GM15510 (cell line): ENCODE measurements around the gene PLD2.

Source experiments
- POLR2A ChIP-seq: IDR thresholded peaks from 3 replicates; pipeline ENCODE4 v1.6.1; 2011; ENCODE audit warnings: borderline replicate concordance; ENCODE audit not compliant: insufficient read length; ENCODE audit errors: extremely low read depth

The PLD2 gene

DNA sequence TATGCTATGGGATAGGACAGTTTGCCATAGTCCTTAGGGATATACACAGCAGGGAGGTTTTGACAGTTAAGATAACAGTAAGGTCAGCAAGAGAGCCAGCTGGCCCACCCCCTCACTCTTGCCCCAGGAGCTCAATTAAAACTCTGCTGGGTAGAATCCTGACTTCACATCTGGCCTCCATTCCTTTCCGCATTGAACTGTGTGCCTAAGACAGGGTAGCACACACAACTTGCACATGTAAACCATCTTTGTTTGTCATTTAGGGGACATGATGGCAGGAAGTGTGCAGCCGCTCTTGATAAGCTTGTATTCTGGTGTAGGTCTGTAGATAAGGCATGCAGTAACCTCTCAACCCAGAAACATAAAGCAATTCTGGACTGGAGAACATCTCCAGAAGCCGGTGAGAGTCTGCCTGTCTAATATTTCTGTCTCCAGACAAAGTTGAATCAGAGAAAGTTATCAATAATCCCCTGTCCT, 31.4 kb downstream of the PLD2 start:
- no peak for TF ChIP-seq POLR2A

DNA sequence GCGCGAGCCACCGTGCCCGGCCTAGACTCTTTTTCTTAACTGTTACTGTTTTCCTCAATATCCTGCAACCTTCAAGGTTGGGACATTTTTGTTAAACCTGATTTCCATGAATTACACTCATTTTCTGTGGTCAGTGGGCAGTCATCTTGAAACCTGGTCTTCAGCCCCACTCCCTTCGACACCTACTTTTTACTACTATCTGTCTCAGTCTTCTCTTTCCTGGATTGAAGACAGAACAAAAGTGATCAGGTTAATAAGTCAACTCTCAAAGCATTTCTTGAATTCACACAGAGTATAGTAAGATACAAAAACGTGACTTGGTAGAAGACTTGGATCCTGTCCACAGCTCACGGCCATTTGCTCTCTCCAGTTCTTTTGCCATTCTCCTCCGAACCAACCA, 32.3 kb downstream of the PLD2 start:
- no peak for TF ChIP-seq POLR2A

DNA sequence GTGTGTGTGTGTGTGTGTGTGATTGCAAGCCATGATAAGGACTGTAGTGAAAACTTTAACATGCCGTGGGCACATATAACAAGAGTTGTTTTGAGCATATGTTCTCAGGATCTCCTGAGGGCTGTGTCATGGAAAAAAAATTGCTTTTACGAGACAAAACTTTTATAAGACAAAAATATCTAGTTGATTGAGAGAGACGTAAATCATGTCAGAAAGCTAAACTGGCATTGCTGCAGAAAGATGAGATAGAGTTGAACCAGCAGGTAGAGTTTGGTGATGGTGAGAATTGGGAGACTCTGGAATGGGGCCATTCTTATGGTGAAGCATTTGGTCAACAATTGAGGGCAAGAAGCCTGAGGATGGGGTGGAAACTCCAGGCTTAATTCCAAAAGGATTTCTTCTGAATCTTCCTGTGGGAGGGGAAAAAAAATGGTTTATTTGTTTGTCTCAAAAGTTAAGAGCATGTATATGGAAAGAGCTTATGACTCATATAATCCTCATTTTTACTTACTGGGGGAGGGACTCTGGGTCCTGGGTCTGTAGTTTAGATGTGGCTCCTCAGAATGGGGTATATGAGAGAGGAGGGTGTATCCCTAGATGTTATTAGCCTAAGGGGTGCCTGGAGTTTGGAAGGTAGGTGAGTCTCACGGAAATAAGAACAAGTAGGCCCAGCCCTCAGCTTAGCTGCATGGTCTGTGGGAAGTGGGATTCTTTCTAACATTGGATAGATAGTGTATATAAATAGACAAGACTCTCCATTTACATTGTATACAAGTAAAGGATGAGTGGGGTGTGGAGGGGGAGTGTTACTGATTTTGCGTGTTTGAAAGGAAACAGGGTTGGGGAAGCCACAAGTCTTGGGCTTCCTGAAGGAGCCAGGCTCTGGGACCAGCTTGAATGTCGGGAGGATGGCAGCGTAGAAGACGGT, 33.3 kb downstream of the PLD2 start:
- no peak for TF ChIP-seq POLR2A

DNA sequence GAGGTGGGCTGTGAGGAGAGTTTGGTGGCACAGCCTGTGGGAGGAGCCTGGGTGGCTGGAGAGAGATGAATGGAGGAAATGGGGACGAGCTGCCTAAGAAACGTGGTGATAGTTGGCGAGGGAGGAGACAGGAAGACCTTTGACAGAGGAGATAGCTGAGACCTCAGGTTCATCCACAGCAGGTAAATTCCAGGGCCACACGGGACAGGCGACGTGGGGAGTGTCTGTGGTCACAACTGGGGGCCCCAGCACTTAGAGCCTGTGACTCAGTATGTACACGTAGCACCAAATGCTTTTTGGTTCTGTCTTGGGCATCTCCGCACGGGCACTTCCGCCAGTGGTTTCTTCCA, 33.9 kb downstream of the PLD2 start:
- no peak for TF ChIP-seq POLR2A

DNA sequence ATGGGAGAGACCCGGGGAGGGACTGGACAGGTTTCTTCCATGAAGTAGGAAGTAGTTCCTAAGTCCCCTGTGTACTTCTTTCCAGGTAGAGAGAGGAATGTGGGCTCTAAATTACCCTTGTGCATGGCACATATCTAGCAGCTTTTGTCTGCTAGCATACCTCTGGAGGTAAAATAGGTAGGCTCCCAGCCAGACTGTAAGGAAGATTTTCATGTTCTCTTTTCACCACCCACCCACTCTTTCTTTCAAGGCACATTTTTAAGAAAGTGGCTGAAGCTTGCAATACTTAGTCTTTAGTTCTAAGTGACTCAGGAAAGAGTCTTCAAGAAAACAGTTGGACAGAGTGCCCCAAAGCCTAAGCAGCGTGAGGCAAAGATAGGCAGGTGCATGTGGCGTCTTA, 35.4 kb downstream of the PLD2 start:
- TF ChIP-seq POLR2A, result no peak

DNA sequence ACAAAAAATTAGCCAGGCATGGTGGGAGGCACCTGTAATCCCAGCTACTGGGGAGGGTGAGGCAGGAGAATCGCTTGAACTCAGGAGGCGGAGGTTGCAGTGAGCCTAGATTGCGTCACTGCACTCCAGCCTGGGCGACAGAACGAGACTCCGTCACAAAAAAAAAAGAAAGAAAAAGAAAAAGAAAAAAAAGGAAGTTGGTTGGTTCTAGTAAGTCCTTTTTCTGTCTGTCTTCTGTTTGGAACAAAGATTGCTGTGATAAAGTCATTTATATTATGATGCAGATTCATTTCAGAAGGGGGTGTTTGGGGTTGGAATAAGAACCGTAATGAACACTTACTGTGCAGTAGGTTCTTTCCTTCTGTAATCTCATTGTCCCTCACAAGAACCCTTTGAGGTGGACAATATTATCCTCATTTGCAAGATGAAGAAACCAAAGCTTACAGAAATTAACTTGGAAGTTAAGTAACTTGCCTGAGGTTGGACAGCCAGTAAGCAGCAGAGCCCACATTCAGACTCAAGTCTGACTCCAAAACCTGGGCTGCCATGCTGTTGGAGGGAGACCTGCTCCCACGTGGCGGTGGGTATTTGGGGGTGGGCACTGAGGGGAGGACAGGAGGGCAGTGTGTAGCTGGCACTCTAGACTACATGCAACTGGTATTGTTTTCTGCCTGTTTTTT, 36.5 kb downstream of the PLD2 start:
- no peak for TF ChIP-seq POLR2A

DNA sequence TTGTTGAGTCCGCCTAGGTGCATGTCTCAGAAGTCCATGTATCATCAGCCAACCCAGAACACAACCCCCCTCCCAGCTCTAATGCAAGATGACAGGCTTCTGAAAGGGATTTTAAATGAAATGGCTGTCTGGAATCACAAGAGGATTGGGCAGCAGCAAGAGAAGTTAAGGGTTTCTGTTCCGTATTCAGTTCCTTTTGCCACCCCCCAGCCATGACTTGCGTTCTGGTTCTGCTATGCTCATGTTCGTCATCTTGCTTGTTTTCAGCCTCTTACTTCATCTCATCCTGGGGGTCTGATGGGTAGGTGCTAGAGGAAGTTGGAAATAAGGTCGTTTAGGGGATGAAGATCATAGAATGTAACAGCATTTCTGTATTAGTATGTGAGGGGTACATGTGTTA, 38.2 kb downstream of the PLD2 start:
- no peak for TF ChIP-seq POLR2A

DNA sequence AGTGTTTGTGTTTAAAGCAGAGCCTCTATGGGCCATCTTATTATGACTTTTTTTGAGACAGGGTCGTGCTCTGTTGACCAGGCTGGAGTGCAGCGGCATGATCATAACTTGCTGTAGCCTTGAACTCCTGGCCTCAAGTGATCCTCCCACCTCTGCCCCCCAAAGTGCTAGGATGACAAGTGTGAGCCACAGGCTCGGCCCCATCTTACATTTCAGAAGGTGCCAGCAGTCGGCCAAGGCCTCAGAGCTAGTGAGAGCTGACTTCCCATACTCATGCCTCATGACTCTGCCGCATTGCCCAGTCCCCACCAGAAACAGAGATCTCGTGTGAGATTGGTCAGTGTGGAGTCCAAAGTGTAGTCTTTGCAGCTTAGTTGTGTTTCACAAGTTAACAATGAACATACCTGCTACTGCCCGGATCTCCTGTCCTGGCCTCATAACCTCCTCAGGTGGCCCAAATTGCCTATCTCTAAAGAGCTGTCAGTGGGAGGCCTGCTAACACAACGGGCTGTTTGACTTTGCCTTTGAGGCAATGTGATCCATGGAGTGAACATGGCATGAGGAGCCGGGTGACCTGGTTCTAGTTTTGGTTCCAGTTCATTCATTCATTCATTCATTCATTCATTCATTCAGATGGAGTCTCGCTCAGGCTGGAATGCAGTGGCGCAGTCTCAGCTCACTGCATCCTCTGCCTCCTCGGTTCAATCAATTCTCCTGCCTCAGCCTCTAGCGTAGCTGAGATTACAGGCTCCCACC, 39.9 kb downstream of the PLD2 start:
- no peak for TF ChIP-seq POLR2A

DNA sequence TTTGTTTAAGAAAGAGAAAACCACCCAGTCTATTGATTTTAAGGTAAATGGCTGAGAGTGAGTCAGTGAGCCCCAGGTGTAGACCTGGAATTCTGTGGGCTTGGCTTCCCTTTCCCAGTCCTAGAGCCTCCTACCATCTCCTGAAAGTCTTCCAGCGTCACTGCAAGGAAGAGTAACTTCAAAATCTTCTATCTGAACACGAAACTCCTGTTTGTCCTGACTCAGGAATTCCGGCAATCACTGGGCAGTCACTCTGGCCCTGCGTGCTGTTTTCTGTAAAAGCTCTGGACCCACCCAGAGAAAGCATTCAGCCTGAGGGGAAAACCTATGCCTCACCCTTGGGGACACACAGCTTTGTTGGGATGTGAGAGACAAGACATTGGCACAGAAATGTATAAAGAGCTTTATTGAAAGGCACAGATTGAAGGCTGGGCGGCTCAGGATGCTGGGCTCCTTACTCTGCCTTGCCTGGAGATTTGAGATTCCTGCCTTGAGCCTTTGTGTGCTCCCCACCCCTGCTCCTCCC, 42.1 kb downstream of the PLD2 start:
- TF ChIP-seq POLR2A, result no peak

DNA sequence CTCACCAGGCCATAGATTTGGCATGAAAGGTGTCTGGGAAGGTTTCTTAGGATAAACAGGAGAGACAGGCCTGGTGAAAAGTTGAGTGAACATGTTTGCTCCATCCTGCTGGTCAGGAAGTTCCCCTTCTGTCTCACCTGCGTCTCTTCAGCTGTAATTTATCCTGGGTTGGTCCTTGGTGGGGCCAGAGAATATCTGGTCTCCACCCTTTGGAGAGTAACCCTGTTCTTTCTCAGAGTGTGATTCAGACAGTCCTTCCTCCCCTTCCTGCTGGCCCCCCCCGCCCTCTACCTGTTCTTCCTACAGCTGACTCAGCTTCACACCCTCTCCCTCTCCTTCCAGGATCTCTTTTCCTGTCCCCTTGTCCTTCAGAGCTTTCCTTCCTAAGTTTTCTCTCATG, 43.3 kb downstream of the PLD2 start:
- no peak for TF ChIP-seq POLR2A

DNA sequence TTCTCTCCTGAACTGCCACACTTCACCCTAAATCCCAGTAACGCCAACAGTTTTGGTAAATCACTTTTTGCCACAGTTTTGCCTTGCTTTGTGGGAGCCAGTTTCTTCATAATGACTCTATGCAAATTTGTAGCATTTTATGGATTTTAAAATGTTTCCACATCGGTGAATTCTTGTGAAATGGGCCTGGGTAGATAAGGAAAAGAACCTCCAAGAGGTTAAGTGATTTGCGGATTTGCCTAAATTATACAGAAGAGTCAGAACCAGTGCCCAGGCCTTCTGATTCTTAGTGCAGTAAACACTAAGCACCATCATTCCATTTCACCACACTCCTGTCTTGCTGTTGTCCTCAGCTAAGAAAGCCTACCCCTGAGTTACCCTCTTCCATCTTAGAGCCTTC, 44.1 kb downstream of the PLD2 start:
- TF ChIP-seq POLR2A, result no peak

DNA sequence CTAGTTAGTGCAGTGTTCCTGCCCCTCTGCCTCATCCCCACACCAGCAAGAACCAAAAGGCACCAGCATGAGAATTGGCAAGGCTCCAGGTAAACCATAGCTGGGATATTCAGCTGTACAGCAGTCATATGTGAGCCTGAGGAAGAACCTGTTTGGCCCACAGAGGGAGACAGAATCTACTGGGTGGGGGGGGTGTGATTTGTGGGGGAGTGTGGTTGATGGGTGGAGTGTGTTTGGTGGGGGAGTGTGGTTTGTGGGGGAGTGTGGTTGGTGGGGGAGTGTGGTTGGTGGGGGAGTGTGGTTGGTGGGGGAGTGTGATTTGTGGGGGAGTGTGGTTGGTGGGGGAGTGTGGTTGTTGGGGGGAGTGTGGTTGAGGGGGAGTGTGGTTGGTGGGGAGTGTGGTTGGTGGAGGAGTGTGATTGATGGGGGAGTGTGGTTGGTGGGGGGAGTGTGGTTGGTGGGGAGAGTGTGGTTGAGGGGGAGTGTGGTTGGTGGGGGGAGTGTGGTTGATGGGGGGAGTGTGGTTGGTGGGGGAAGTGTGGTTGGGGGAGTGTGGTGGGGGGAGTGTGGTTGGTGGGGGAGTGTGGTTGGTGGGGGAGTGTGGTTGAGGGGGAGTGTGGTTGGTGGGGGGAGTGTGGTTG, 45.7 kb downstream of the PLD2 start:
- no peak for TF ChIP-seq POLR2A

DNA sequence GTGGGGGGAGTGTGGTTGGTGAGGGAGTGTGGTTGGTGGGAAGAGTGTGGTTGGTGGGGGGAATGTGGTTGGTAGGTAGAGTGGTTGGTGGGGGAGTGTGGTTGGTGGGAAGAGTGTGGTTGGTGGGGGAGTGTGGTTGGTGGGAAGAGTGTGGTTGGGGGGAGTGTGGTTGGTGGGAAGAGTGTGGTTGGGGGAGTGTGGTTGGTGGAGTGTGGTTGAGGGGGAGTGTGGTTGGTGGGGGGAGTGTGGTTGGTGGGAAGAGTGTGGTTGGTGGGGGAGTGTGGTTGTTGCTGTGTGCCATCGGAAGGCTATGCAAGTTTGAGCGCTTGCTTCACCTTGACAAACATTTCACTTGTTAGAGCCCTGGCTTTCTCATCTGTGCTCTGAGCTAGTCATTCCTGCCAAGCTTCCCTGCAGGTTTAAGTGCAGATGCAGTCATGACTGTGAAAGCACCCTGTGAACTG, 46.3 kb downstream of the PLD2 start:
- no peak for TF ChIP-seq POLR2A

DNA sequence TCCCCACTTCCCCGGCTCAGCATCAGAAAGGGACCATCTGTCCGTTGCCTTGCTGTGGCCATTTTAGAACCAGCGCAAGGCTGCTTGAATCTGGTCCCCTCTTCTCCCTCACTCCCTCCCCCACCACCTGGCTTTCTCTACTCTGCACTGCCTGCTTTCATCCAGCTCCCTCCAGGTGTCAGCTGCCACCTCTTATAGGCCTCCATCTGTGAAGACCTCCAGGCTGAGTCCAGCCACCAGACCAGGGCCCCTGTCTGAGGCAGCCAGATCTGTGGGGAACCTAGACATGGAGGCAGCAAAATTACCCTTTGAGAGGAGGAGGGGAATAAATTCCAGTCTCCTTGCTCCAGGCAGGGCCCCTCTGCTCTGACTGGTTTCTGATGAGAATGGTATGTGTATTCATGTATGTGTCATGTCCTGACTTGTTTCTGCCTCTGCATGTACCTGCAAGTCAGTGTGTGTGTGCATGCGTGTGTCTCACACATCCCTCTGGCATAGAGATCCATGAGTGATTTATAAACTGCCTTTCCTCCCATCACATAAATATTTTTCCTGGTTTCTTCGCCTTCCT, 47.2 kb downstream of the PLD2 start:
- TF ChIP-seq POLR2A, result no peak
